ENCODE data around the gene ASB15. TPM values are rescaled to one million over a fixed set of nuclear protein-coding genes. Genes with fewer than 3 reads are reported as not detected.
A peak's percentile ranks its signal among the peaks of the same experiment; 100 is the strongest.

Gene ASB15
- total RNA-seq, 2 experiments from 2014 or later, result not detected

DNA sequence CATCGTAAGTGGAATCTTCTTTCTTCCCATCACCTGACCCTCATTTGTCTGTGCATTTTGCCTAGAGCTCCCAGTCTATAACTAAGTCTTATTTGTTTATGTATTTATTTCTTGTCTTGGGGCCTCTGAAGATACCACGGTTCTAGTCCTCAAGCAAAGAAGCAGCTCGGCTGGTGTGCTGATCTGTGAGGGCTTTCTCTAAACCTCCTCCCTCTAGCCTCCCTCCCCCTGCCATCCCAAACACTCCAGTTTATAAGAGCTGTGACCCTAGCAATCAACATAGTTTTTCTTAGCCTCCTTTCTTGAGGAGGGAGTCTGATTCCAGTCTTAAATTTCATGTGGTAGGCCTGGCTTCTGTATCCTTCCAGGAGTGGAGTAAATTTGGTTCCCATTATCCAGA, 28.3 kb upstream of the ASB15 start:
- no peak overlapping the region for H3K4me3 Mint-ChIP-seq
- no peak for ATAC-seq (ENCODE audit: low read depth)
- no peaks in the 10 kb centered on the region for H3K4me1 Mint-ChIP-seq
- H3K36me3 Mint-ChIP-seq, result no peaks in the 10 kb centered on the region
- no peak for DNase-seq
- POLR2A ChIA-PET, result interaction anchor here (0.7 kb wide), 1 partner anchor 1306 kb away, joined by 3 read pairs; no protein-coding TSS in a partner anchor
- H3K27ac Mint-ChIP-seq, result no peak overlapping the region
- H3K9me3 Mint-ChIP-seq, result no peaks in the 10 kb centered on the region
- H3K27me3 Mint-ChIP-seq, result peaks cover 10% of the 10 kb centered on the region

DNA sequence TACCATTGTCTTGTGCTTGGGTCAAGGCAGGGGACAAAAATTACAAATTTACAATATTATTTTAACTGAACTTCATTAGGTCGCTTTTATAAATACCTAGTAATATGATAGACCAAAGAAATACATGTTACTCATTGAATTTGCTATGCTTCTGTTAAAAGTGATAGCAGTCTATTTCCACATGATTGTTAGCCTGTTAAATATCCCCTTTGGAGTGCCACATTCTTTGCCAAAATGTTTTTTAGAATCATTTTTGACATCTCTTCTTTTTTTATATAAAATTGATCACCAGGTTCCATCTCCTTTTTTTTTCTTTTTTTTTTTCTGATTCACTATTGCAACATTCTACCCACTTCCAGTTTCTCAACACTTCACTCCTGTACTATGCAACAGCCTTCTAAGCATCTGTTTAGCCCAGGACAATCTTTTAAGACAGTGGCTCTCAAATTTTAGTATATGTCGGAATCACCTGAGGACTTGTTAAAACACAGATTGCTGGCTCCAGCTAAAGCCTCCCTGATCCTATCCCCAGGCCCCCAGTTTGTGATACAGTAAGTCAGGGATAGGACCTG, 27.6 kb upstream of the ASB15 start:
- H3K9me3 Mint-ChIP-seq, result no peaks in the 10 kb centered on the region
- DNase-seq, result no peak
- H3K4me1 Mint-ChIP-seq, result no peaks in the 10 kb centered on the region
- no peaks in the 10 kb centered on the region for H3K36me3 Mint-ChIP-seq
- peaks cover 10% of the 10 kb centered on the region for H3K27me3 Mint-ChIP-seq
- ATAC-seq (ENCODE audit: low read depth), result no peak
- H3K4me3 Mint-ChIP-seq, result no peak overlapping the region
- POLR2A ChIA-PET, result interaction anchor here (0.7 kb wide), 1 partner anchor 1305 kb away, joined by 3 read pairs; no protein-coding TSS in a partner anchor
- no peak overlapping the region for H3K27ac Mint-ChIP-seq

DNA sequence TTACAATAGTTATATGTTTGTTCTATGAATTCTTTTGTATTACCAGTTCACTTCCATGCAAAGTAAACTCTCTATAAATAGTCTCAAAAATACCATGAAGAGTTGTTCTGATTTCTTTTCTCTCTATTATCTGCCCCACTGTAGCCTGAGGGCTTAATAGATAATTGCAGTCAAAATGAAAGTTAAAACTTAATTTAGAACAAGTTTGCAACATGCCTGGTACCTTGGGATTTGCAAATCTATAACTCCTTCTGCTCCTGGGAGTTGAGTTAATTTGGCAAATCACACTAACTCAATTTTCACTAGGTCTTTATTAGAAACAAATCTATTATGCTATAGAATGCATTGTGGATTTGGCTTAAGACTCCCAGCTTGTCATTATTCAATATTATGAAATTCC, 22.2 kb upstream of the ASB15 start:
- Mint-ChIP-seq H3K9me3 (no peaks in the 10 kb centered on the region), H3K4me1 (peaks cover 1% of the 10 kb centered on the region), H3K27me3 (peaks cover 23% of the 10 kb centered on the region), H3K36me3 (no peaks in the 10 kb centered on the region), H3K4me3 (no peak overlapping the region), H3K27ac (no peak overlapping the region)
- POLR2A ChIA-PET, result no interaction called here
- ATAC-seq (ENCODE audit: low read depth), result no peak
- DNase-seq, result no peak

DNA sequence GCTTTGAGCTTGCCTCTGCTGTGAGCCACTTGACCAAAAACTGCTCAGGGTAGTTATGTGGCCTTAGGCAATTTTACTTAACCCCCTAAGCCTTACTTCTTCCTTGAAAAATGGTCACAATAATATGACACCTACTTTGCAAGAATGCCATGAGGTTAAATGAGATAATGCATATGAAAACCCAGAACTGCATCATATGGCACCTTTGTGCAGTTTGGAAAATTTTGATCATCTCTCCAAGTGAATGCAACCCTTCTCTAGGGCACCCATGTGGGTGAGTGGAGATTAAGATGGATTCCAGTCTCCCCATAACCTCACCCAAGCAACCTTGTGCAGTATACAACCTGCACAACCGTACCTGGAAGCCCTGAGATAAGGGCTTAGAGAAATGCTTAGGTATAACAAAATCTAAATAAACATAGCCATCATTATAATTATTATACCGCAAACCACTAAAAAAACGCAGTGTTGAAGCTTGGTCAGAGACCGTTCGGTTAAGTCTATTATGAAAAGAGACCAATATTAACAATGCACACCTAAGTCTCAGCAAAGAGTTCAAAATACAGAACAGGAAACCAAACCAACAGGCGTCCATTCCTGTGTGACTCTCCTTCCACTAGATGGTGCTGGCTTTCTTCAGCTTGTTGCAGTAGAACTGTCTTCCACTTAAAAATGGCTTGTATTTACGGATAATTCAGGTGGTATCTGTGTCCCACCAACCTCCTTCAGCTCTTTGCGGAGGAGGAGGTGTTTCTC, 21.0 kb upstream of the ASB15 start:
- no peak overlapping the region for H3K4me3 Mint-ChIP-seq
- H3K27ac Mint-ChIP-seq, result no peak overlapping the region
- H3K36me3 Mint-ChIP-seq, result no peaks in the 10 kb centered on the region
- peaks cover 1% of the 10 kb centered on the region for H3K4me1 Mint-ChIP-seq
- peaks cover 20% of the 10 kb centered on the region for H3K27me3 Mint-ChIP-seq
- no peak for DNase-seq
- no peaks in the 10 kb centered on the region for H3K9me3 Mint-ChIP-seq
- POLR2A ChIA-PET, result interaction anchor here (0.7 kb wide), 1 partner anchor 23 kb away, joined by 3 read pairs; no protein-coding TSS in a partner anchor
- peak; percentile 50 for ATAC-seq (ENCODE audit: low read depth)

DNA sequence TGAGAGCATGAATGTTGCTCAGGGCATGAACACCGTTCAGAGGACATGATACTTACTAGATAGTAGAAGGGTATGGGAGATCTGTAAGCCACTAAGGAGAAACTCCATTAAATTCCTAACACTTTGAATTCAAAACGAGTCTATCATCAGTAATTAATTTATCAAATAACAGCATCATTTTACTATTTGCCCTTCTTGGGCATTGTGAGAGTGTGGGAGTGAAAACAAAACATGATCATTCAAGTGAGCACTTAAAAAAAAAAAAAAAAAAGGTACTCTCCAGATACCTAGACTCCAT, 20.5 kb upstream of the ASB15 start:
- H3K9me3 Mint-ChIP-seq, result no peaks in the 10 kb centered on the region
- H3K27ac Mint-ChIP-seq, result no peak overlapping the region
- peaks cover 1% of the 10 kb centered on the region for H3K4me1 Mint-ChIP-seq
- DNase-seq (no peak), ATAC-seq (ENCODE audit: low read depth) (no peak)
- POLR2A ChIA-PET, result interaction anchor here (0.7 kb wide), 1 partner anchor 23 kb away, joined by 3 read pairs; no protein-coding TSS in a partner anchor
- peaks cover 20% of the 10 kb centered on the region for H3K27me3 Mint-ChIP-seq
- H3K4me3 Mint-ChIP-seq, result no peak overlapping the region
- H3K36me3 Mint-ChIP-seq, result no peaks in the 10 kb centered on the region

DNA sequence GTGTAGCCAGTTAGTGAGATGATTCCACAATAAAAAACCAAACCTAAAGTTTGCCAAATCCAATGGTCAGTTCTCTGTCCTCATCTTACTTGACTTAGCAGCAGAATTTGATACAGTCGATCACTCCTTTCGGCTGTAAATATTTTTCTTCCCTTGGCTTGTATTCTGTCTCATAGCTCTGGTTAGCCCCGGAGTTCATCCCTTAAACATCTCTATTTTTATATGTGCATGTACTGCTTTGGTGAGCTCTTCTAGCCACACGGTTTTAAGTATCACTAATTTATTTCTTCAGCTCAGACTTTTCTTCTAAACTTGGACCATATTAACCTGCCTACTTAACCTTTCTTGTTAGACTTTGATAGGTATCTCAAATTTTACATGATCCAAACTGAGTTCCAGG, 17.8 kb upstream of the ASB15 start:
- H3K9me3 Mint-ChIP-seq, result no peaks in the 10 kb centered on the region
- POLR2A ChIA-PET, result no interaction called here
- H3K27ac Mint-ChIP-seq, result no peak overlapping the region
- no peak overlapping the region for H3K4me3 Mint-ChIP-seq
- peaks cover 27% of the 10 kb centered on the region for H3K27me3 Mint-ChIP-seq
- peaks cover 1% of the 10 kb centered on the region for H3K4me1 Mint-ChIP-seq
- no peaks in the 10 kb centered on the region for H3K36me3 Mint-ChIP-seq
- no peak for DNase-seq
- ATAC-seq (ENCODE audit: low read depth), result no peak

DNA sequence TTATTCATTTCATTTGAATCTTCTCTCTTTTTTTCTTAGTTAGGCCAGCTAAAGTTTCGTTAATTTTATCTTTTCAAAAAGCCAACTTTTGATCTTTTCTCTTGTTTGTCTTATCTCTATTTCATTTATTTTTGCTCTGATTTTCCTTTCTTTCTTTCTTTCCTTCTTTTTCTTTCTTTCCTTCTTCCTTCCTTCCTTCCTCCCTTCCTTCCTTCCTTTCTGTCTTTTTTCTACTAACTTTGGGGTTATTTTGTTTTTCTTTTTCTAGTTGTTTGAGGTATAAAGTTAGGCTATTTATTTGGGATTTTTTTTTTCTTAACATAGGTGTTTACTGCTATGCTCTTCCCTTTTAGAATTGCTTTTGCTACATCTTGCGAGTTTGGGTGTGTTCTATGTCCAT, 13.2 kb upstream of the ASB15 start:
- no peaks in the 10 kb centered on the region for H3K36me3 Mint-ChIP-seq
- H3K4me3 Mint-ChIP-seq, result no peak overlapping the region
- POLR2A ChIA-PET, result no interaction called here
- DNase-seq, result no peak
- peaks cover 31% of the 10 kb centered on the region for H3K27me3 Mint-ChIP-seq
- H3K4me1 Mint-ChIP-seq, result no peaks in the 10 kb centered on the region
- no peaks in the 10 kb centered on the region for H3K9me3 Mint-ChIP-seq
- H3K27ac Mint-ChIP-seq, result no peak overlapping the region
- no peak for ATAC-seq (ENCODE audit: low read depth)

DNA sequence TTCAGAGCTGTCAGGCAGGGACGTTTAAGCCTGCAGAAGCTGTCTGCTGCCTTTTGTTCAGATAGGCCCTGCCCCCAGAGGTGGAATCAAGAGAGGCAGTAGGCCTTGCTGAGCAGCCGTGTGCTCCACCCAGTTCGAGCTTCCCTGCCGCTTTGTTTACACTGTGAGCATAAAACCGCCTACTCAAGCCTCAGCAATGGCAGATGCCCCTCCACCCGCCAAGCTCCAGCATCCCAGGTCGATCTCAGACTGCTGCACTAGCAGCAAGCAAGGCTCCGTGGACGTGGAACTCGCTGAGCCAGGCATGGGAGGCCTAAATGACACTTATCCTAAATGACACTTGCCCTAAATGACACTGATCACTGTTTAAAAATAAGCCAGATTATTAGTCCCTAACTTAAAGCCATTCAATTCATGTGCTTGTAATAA, 6.8 kb upstream of the ASB15 start:
- no peak for ATAC-seq (ENCODE audit: low read depth)
- H3K27me3 Mint-ChIP-seq, result peaks cover 16% of the 10 kb centered on the region

DNA sequence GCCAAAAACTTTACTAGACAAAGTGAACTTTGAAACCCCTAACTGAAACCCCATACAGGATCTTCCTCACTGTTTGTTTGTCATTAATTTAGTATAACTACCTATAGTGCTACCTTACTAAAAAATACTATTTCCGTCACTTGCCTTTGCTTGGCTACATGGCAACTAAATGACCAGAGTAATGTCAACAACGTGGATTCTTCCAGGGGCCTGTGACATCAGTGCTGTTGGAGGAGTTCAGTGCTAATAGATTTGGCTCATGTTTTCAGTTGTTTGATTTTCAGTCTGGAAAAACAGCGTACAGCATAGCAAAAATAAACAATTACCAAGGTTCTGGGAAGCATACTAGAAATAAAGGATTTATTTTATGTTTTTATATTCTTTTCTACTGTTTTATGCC, 3.0 kb upstream of the ASB15 start:
- POLR2A ChIA-PET, result no interaction called here

More for the DNA sequence above, 6.8 kb upstream of the ASB15 start:
- no peak overlapping the region for H3K27ac Mint-ChIP-seq
- no peak overlapping the region for H3K4me3 Mint-ChIP-seq
- no peak for DNase-seq
- H3K36me3 Mint-ChIP-seq, result no peaks in the 10 kb centered on the region
- no peaks in the 10 kb centered on the region for H3K9me3 Mint-ChIP-seq
- H3K4me1 Mint-ChIP-seq, result no peaks in the 10 kb centered on the region
- POLR2A ChIA-PET, result no interaction called here

DNA sequence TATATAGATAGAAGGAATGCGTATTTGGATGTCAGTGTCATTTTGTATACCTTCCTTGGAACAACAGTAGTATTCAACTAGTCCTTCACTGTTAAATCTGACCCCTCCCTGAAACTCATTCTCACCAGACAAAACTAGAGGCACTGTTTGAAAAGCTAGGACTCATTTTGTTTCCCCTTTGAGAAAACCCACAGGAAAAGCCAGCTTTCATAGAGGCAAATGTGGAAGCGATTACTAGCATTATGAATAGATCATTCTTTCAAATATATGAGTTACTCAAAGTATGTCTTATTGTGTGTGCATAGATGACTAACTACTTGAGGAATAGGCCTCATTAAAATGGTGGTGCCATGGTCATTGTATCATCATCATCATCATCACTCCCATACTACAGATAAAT, 1.9 kb upstream of the ASB15 start:
- H3K4me1 Mint-ChIP-seq, result no peaks in the 10 kb centered on the region
- ATAC-seq (ENCODE audit: low read depth), result no peak

More for the DNA sequence above, 3.0 kb upstream of the ASB15 start:
- H3K9me3 Mint-ChIP-seq, result no peaks in the 10 kb centered on the region
- no peak overlapping the region for H3K27ac Mint-ChIP-seq
- no peaks in the 10 kb centered on the region for H3K4me1 Mint-ChIP-seq
- DNase-seq (no peak), ATAC-seq (ENCODE audit: low read depth) (no peak)
- no peak overlapping the region for H3K4me3 Mint-ChIP-seq
- H3K36me3 Mint-ChIP-seq, result no peaks in the 10 kb centered on the region
- peaks cover 7% of the 10 kb centered on the region for H3K27me3 Mint-ChIP-seq

DNA sequence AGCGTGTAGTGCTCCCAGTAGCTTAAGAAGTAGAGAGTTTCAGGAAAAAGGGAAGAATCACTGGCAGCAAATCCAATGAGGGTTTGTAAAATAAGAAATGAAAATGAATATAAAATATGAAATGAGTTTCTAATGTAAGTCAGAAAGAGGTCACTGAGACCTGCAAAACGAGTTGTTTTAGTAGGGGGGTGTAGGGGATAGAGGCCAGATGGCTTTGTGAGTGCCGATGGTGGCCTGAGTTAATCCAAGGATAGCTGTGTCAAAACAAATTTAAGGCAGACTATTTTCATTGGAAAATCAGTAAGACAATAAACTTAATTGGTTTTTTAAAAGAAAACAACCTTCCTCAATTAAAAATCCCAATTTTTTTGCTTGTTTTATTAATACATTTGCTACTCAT, 745 bp upstream of the ASB15 start:
- no peak overlapping the region for H3K27ac Mint-ChIP-seq
- H3K4me3 Mint-ChIP-seq, result no peak overlapping the region
- no peaks in the 10 kb centered on the region for H3K9me3 Mint-ChIP-seq
- no peaks in the 10 kb centered on the region for H3K4me1 Mint-ChIP-seq
- no peaks in the 10 kb centered on the region for H3K36me3 Mint-ChIP-seq
- H3K27me3 Mint-ChIP-seq, result peaks cover 7% of the 10 kb centered on the region
- ATAC-seq (ENCODE audit: low read depth), result no peak
- POLR2A ChIA-PET, result no interaction called here
- DNase-seq, result no peak

More for the DNA sequence above, 1.9 kb upstream of the ASB15 start:
- Mint-ChIP-seq H3K36me3 (no peaks in the 10 kb centered on the region), H3K9me3 (no peaks in the 10 kb centered on the region), H3K27ac (no peak overlapping the region), H3K27me3 (peaks cover 7% of the 10 kb centered on the region), H3K4me3 (no peak overlapping the region)
- POLR2A ChIA-PET, result no interaction called here
- DNase-seq, result no peak

DNA sequence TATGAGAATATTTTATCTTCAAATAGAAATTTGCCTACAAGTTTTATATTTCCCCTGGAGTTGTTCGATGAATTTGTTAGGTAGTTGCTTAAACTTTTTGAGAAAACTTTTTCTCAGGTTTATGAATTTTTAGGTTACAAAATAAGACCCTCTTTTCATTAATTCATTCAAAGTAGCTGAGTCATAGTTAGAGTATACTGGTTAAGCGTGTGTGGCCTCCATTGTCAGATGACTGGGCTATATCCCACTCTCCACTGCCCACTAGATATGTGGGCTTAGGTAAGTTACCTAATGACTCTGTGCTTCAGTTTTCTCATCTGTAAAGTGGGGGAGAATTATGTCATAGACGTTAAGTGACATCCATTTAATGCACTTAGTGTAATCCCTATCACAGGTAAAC, 1.0 kb downstream of the ASB15 start:
- ATAC-seq (ENCODE audit: low read depth), result no peak
- POLR2A ChIA-PET, result no interaction called here
- Mint-ChIP-seq H3K27ac (no peak overlapping the region), H3K27me3 (peaks cover 7% of the 10 kb centered on the region), H3K9me3 (no peaks in the 10 kb centered on the region), H3K4me3 (no peak overlapping the region), H3K4me1 (no peaks in the 10 kb centered on the region), H3K36me3 (no peaks in the 10 kb centered on the region)
- no peak for DNase-seq

DNA sequence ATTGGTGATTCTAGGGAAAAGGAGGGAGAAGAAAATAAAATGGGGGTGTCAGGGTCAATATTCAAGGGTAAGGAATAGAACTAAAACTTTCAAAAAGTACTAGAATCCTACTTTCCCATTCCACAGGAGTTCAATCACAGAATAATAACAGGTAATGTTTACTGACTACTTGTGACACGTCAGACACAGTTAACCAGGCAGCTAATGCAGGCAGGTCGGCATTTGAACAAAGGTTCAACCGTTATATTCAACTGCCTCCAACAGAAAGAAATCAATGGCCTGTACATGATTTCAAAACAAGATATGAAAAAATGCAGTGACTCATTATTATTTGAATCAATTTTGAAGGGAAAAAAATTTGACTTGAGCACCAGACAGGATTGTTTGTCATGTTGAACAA, 3.1 kb downstream of the ASB15 start:
- Mint-ChIP-seq H3K9me3 (no peaks in the 10 kb centered on the region), H3K4me1 (no peaks in the 10 kb centered on the region), H3K27ac (no peak overlapping the region), H3K27me3 (peaks cover 9% of the 10 kb centered on the region), H3K36me3 (no peaks in the 10 kb centered on the region), H3K4me3 (no peak overlapping the region)
- DNase-seq (no peak), ATAC-seq (ENCODE audit: low read depth) (no peak)
- POLR2A ChIA-PET, result no interaction called here

DNA sequence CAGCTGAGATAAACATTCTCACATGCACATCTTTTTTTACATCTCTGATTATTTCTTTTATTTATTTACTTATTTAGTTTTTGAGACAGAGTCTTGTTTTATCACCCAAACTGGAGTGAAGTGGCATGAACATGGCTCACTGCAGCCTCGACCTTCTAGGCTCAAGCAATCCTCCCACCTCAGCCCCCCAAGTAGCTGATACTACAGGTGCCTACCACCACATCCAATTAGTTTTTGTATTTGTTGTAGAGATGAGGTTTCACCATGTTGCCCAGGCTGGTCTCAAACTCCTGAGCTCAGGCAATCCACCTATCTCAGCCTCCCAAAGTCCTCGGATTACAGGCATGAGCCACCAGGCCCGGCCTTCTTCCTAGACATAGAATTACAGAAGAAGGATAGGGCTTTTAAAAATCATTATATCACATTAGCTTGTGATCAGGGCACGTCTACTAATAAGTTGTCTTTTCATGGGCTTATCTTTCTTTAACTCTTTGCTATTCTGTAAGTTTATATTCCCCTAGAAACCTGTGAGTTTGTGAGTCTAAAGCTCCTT, 5.9 kb downstream of the ASB15 start:
- Mint-ChIP-seq H3K4me1 (no peaks in the 10 kb centered on the region), H3K4me3 (no peak overlapping the region), H3K27me3 (peaks cover 2% of the 10 kb centered on the region), H3K36me3 (no peaks in the 10 kb centered on the region), H3K9me3 (no peaks in the 10 kb centered on the region), H3K27ac (no peak overlapping the region)
- POLR2A ChIA-PET, result no interaction called here
- ATAC-seq (ENCODE audit: low read depth), result no peak
- DNase-seq, result no peak
